Heart left ventricle (tissue), 13 donors: ENCODE data around the gene GRK3.

ENCODE experiments used
- POLR2A ChIP-seq, 2 donors: fragments of 450-650 bp; IDR thresholded peaks; one replicate each; pipeline ENCODE4 v1.6.1; 2017; ENCODE audit warnings: antibody characterized with exemption in 2 of 2, mild to moderate bottlenecking in 2 of 2, moderate library complexity in 2 of 2
- TF ChIP-seq, protein P1 (sequence below), 12 donors: fragments of 200-600 bp; sonication (generic) in 4 of 12; IDR thresholded peaks; one replicate each; pipeline versions ENCODE4 v1.5.0 to v1.8.0; 2018 to 2022; ENCODE audit warnings: antibody characterized with exemption in 12 of 12, mild to moderate bottlenecking in 5 of 12
- donor health status: ischemic (EF 13 %, LVEDD 7.1; RV severe dilation, severe dysfunction).
- donor health status: DM: no; HTN: yes; CAD: no.
- donor health status: DM: no; HTN: no; CAD: no.
- donor health status: ischemic (EF 25% LVEDD 6.9; RV normal size, moderate dysfunction).
- donor health status: ischemic (EF 25% LVEDD 5.7; RV mildly dilated, moderate dysfunction).
- donor health status: ischemic (EF 35%, LVEDD 5.7; RV mildly dilated, moderate dysfunction).
- donor health status: nonischemic (EF 11% LVEDD 7.7; RV severe dilation, severe dysfunction).
- donor health status: DM: yes; HTN: yes; CAD: no.
- donor health status: PGD.
- donor health status: ischemic (EF 29% LVEDD 5.4; RV normal size, mild dysfunction).
- donor health status: nonischemic (EF 23%, LVEDD 6.1; RV moderate dilation, normal function).

DNA sequence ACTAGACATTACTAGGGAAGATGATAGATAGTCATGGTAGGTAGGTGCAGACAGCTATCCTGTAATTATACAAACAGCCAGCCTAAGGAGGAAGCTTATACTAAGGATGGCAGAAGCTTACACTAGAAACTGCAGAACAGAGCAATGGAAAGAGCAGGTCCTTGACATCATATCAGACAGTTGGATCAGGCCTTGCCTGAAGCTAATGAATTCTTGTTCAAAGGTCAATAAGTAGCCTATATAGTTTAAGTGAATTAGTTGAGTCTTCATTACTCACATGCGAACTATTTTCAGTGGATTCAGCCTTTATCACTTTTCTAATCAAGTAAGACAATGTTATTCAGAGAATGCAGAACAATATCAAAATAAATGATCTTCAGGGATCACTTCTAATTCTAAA lies 22.3 kb upstream of the GRK3 start:
- TF ChIP-seq, protein P1, sequence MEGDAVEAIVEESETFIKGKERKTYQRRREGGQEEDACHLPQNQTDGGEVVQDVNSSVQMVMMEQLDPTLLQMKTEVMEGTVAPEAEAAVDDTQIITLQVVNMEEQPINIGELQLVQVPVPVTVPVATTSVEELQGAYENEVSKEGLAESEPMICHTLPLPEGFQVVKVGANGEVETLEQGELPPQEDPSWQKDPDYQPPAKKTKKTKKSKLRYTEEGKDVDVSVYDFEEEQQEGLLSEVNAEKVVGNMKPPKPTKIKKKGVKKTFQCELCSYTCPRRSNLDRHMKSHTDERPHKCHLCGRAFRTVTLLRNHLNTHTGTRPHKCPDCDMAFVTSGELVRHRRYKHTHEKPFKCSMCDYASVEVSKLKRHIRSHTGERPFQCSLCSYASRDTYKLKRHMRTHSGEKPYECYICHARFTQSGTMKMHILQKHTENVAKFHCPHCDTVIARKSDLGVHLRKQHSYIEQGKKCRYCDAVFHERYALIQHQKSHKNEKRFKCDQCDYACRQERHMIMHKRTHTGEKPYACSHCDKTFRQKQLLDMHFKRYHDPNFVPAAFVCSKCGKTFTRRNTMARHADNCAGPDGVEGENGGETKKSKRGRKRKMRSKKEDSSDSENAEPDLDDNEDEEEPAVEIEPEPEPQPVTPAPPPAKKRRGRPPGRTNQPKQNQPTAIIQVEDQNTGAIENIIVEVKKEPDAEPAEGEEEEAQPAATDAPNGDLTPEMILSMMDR (IDR thresholded peaks at IDR 0.05) = no peak
- TF ChIP-seq POLR2A (IDR thresholded peaks at IDR 0.05) = no peak
